ENCODE data around the gene WHRN.

DNA sequence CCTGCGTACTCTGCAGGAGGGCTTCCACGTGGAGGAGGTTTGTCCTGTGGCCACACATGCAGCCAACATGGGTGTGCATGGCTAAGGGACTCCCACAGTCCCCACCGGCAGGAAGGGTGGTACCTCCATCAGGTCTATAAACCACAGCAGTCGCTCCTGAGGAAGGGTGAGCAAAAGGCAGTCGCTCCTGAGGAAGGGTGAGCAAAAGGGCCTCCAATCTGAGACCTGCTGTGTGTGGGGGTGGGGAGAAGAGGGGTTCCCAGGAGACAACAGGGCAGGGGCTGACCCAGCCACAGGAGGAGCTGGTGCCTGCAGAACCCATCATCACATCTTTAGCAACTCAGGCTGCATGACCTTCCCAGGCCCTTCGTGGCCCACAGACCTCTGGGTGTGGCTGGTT is 87.2 kb downstream of the WHRN start:
- TF ChIP-seq, protein P1, sequence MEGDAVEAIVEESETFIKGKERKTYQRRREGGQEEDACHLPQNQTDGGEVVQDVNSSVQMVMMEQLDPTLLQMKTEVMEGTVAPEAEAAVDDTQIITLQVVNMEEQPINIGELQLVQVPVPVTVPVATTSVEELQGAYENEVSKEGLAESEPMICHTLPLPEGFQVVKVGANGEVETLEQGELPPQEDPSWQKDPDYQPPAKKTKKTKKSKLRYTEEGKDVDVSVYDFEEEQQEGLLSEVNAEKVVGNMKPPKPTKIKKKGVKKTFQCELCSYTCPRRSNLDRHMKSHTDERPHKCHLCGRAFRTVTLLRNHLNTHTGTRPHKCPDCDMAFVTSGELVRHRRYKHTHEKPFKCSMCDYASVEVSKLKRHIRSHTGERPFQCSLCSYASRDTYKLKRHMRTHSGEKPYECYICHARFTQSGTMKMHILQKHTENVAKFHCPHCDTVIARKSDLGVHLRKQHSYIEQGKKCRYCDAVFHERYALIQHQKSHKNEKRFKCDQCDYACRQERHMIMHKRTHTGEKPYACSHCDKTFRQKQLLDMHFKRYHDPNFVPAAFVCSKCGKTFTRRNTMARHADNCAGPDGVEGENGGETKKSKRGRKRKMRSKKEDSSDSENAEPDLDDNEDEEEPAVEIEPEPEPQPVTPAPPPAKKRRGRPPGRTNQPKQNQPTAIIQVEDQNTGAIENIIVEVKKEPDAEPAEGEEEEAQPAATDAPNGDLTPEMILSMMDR (conservative IDR thresholded peaks at IDR 0.05) = no peak
- TF ChIP-seq EZH2 (IDR thresholded peaks at IDR 0.05; ENCODE audit: low read depth) = no peak

Measured in PC-9 (cell line).